EH (cell line): ENCODE measurements around the gene C8A.

Source experiments
- DNase-seq: peaks from one replicate; pipeline ENCODE4 v3.0.0-alpha.2; 2015; ENCODE audit warnings: low read depth

C8A gene

DNA sequence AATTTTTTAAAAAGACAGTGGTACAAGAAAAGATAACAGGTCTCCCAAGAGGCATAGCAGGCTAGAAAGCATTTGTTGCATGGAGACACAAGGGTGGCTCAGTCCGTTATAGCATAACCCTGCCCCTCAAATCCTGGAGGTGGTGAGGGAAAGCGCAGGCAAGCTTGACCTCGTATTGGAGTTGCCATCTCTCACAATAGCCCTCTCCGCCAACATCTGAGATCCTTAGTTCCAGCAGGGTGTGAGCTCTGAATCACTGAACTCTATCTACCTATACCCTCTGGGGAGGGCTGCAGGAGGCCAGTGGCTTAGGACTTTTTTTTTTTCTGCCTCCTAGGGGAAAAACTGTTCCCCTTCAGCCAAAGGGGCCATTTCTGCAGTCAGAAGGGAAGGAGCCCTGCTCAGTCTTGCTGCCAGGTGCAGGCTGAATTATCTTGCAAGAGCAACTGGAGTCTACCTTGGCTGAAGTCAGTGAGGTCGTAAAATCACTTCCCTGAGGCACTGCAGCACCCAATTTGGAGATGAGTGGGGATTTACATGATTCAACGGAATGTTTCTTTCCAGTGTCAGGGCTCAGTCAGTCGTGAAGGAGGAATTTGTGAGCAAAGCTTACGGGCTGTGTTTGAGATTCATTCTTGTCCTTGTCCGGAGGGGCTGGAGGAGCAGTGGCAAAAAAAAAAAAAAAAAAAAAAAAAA is 17.2 kb upstream of the C8A start:
- peak; percentile 85 for DNase-seq

- DNase-seq: peak; percentile 71
Measured at GRCh38 chr1:56838759-56839158, 15.8 kb upstream of the C8A start.

DNA sequence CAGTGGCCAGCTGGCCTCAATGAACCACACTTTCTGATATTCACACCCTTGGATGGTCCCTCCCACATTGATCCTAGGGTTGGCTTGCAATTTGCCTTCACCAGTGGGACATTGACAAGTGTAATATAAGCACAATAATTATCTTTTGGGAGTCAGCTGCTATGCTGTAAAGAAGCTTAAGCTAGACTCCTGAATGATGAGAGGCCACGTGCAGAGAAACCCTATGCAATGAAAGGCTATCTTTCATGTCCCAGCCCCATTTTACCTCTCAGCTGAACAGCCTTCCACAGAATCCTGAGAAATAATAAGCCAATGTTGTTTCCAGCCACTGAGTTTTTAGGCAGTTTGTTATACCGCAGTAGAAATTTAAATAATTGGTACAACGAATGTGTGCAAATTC is 11.1 kb upstream of the C8A start:
- DNase-seq: no peak

DNA sequence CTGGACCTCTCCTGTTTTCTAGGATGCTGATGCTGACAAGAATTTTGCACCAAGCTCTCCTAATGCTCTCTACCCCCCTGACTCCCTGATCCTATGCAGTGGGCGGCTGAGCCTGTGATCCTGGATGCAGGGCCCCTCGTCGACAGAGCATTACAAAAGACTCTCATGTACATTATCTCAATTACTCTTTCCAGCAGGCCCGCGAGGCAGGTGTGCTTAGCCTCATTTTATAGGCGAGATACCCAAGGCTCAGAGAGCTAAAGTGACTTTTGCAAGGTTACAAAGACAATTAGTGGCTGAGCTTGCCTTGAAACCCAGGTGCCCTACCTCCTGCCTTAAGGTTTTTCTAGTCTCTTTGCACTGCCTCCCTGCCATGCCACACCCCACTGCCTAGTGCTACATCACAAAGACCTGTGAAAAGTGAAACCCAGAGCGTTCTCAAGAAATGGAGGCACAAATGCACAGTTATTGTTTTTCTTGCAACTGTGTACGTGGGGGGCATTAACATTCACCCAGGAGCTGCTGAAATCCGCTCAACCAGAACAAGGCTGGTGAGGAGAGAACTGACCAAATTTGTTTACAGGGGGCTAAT is 10.0 kb upstream of the C8A start:
- no peak for DNase-seq

DNA sequence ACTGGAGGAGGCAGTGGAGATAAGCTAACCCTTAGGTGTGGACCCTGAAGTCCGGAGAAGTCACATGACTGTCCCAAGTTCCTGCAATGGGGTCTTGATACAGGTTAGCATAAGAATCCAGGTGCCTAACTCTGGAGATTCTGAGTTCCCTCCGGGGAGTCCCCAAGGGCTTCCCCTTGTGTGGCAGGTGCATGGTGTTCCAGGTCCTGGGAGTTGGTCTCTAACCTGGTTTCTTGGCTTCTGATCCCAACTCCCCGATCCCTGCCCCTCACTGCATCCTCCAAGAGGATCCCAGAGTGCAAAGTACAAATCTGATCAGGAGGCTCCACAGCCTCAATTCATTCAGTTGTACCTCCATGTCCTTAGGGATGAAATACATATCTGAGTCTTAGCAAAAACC is 9.3 kb upstream of the C8A start:
- no peak for DNase-seq

GRCh38 chr1:56849750-56850149 is 4.8 kb upstream of the C8A start:
- DNase-seq: no peak

GRCh38 chr1:56850411-56850810 is 4.2 kb upstream of the C8A start:
- DNase-seq: no peak

GRCh38 chr1:56850922-56851321 is 3.7 kb upstream of the C8A start:
- DNase-seq: no peak

DNA sequence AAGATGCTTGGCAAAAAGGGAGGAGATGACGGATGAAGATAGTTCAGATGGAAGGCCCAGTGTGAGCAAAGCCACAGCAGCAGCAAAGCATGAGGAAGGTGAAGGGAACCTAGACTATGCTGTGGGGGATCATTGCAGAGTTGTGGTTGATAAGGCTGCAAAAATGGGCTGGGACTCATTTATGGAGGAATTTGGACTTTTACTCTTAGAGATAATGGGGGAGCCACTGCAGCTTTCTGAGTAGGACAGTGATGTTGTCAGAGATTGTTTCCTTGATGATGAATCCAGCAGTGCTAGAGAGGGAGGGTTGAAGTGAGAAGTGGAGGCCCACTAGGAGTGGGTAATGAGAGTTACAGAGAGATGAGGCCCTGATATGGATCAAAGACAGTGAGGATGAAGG is 2.1 kb upstream of the C8A start:
- DNase-seq: no peak

DNA sequence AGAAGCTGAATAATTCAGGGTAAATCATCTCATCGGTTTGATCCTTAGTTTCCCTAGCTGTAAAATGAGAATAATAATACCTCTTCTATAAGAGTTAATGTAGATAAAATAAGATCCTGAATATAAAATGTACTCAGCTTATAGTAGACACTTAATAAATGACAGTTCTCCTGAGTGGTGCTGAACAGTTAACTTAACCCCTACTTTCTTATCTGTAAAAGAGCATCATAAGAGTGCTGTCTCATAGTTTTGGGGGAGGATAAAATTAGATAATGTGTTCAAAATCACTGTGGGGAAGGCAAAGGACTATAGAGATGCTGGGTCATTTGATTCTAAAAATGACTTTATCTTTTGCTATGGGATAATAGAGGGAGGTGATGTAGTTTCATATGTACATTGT is 593 bp downstream of the C8A start:
- DNase-seq: no peak

- DNase-seq: no peak
Measured at GRCh38 chr1:56856186-56856585, 1.6 kb downstream of the C8A start.

GRCh38 chr1:56859287-56859686 is 4.7 kb downstream of the C8A start:
- no peak for DNase-seq

DNA sequence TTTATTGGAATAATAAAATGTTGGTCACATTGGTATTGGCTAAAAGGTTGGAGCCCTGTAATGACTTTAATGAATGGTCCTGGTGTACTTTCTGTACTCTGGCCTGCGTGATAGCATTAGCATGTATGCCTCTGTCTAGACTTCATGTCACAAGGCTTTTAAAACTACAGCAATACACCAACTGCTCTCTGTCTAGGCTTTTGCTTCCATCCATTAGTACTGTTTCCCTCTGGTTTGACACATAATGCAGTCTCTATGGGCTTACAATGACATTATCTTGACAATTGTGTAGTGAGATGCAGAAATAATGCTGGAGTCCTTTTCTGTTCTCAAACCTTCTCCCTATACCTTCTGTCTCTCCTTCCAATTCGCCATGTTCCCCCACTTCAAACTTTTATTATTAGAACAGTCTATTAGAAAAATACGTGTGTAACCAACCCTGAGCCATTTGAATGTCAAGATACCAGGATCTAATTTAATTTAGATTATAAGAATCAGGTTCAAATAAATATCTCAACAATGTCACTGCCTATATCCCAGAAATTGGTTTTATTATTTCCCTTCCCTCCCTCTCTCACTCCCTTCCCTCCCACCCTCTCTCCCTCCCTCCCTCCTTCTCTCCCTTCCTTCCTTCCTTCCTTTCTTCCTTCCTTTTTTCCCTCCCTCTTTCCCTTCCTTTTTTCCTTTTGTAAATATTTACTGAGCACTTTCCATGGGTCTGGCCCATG is 8.8 kb downstream of the C8A start:
- no peak for DNase-seq

- DNase-seq: peak; percentile 13
Measured at GRCh38 chr1:56864430-56864829, 9.8 kb downstream of the C8A start.

GRCh38 chr1:56866656-56867055 is 12.1 kb downstream of the C8A start:
- DNase-seq: peak; percentile 98

DNA sequence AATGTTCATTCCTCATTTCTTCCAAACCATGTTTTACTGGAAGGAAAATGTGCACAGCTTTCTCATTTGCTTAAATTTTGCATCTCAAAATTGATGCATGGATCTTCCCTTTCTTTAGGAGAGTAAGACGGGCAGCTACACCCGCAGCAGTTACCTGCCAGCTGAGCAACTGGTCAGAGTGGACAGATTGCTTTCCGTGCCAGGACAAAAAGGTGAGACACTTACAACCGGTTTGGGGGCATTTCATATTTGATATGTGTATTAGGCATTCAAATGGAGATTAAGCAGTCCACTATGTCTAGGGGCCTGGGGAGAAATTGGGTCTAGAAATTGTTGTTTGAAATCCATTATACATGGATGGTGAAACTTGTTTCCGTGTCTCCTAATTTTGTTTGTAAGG is 12.9 kb downstream of the C8A start:
- no peak for DNase-seq

- DNase-seq: peak; percentile 27
Measured at GRCh38 chr1:56868761-56869160, 14.2 kb downstream of the C8A start.

DNA sequence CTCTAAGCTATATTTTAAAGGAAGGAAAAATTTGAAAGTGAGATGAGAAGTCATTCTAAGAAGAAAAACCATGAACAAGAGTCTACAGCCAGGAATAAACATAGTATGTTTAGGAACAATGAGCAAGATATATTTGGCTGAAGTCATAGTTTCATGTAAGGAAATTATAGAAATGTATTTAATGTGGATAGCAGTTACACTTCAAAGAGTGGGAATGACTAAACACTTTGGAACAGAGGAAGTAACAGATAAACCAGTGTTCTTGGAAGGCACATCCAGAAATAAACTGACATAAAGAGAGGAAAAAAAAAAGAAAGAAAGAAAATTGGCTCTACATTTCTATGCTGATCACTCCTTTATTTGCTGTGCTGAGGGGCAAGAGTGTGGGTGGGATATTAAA is 18.0 kb downstream of the C8A start:
- peak; percentile 60 for DNase-seq

DNA sequence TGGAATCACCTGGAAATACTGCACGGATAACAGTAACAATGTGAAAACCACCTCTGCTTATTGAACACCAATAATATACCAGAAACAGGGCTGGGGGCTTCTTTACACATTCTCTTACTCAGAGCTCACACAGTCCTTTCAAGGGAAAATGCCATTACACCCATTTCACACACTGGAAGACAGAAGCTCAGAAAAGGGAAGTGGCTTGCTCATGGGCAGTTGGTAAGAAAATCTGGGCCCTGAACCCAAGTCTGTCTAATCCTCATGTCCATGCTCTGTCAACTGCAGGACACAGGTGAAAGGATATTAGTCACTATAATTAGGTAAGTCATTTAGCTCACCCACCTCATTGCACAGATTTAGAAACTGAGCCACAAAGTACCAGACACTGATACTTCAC is 18.6 kb downstream of the C8A start:
- DNase-seq: no peak

DNA sequence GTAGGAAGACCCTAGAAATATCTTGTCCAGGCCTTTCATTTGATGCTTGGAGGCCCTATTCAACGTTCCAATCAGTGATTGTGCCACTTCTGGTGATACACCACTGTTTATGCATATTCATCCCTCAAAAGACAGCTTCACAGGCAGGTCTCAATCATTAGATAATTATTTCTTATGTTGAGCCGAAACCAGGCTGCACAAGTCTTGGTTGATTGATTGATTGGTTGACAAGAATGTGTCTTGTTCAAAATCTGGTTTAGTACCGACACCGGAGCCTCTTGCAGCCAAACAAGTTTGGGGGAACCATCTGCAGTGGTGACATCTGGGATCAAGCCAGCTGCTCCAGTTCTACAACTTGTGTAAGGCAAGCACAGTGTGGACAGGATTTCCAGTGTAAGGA is 20.1 kb downstream of the C8A start:
- no peak for DNase-seq

- DNase-seq: peak; percentile 48
Measured at GRCh38 chr1:56877973-56878372, 23.4 kb downstream of the C8A start.

GRCh38 chr1:56880774-56881173 is 26.2 kb downstream of the C8A start:
- DNase-seq: no peak

GRCh38 chr1:56881417-56881816 is 26.8 kb downstream of the C8A start:
- DNase-seq: no peak

DNA sequence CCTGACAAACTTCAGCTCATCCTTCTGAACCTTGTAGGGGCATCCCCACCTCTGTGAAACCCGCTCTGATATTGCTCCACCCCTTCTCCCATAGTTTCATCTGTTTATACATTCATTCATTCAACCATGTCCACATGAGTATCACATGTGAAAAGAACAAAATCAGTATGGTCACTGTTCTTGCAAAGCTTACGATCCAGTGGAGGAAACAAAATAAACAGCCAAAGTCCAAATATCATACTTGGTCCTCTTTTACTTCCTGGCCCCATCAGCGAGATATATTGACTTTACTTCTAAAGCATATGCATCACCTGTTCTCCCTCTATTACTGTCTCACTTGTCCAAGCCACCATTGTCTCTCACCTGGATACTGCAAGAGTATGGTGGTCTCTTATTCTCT is 35.6 kb downstream of the C8A start:
- no peak for DNase-seq
